ENCODE measurements around the gene ZYG11B. TPM values are rescaled to one million over a fixed set of nuclear protein-coding genes. Genes with fewer than 3 reads are reported as not detected.
"Not testable (repeated sequence)": the region's sequence is repeated elsewhere in the genome, so short reads cannot be mapped to it uniquely, and the experiment has no call there.

Gene ZYG11B
- total and polyA plus RNA-seq, 8 donors, result 23.3 to 34.6 (median 28.4) TPM

DNA sequence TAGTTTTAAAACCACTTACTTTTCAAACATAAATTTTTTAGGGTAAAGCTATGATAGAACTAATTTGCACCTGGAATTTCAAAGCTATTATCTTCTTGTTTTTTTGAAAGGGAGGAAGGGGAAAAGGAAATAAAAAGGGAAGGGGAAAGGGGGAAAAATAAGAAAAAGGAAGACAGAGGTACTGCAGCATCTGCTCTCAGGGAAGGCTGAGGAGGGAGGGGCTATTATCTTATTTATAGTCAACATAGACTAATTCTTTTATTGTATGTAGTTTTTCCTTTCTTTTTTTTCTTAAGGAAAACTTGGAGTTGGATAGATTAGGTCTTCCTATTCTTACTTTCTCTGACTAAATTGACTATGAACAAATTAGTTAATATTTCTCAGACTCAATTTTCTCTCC lies 74.8 kb downstream of the ZYG11B start:
- no peak overlapping the region for H3K27ac ChIP-seq
- no peaks in the 10 kb centered on the region for H3K9me3 ChIP-seq
- DNase-seq, result no peak
- no peak overlapping the region for H3K4me3 ChIP-seq
- H3K4me1 ChIP-seq, result no peaks in the 10 kb centered on the region
- intact Hi-C loops (cut with DNase I), result no loop called here
- ATAC-seq, result no peak
- H3K36me3 ChIP-seq, result peaks cover 0 to 51% of the 10 kb centered on the region in 2 donors
- H3K27me3 ChIP-seq, result no peaks in the 10 kb centered on the region
- TF ChIP-seq, protein P1, sequence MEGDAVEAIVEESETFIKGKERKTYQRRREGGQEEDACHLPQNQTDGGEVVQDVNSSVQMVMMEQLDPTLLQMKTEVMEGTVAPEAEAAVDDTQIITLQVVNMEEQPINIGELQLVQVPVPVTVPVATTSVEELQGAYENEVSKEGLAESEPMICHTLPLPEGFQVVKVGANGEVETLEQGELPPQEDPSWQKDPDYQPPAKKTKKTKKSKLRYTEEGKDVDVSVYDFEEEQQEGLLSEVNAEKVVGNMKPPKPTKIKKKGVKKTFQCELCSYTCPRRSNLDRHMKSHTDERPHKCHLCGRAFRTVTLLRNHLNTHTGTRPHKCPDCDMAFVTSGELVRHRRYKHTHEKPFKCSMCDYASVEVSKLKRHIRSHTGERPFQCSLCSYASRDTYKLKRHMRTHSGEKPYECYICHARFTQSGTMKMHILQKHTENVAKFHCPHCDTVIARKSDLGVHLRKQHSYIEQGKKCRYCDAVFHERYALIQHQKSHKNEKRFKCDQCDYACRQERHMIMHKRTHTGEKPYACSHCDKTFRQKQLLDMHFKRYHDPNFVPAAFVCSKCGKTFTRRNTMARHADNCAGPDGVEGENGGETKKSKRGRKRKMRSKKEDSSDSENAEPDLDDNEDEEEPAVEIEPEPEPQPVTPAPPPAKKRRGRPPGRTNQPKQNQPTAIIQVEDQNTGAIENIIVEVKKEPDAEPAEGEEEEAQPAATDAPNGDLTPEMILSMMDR (IDR thresholded peaks at IDR 0.05), result no peak

DNA sequence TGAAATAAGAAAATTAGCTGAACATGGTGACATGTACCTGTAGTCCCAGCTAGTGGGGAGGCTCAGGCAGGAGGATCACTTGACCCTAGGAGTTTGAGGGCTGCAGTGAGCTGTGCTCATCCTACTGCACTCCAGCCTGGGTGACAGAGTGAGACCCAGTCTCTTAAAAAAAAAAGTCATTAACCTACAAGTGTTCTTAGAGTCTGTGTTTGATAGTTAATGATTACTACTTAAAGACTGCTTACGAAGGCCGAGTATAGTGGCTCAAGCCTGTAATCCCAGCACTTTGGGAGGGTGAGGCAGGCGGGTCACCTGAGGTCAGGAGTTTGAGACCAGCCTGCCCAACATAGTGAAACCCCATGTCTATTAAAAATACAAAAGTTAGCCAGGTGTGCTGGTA lies 77.8 kb downstream of the ZYG11B start:
- H3K4me1 ChIP-seq; H3K4me3 ChIP-seq; H3K9me3 ChIP-seq; intact Hi-C loops (cut with DNase I); H3K27me3 ChIP-seq; H3K27ac ChIP-seq; DNase-seq: not testable (repeated sequence)
- H3K36me3 ChIP-seq, result peaks cover 0 to 49% of the 10 kb centered on the region in 2 donors
- ATAC-seq, result peak; percentile 54

DNA sequence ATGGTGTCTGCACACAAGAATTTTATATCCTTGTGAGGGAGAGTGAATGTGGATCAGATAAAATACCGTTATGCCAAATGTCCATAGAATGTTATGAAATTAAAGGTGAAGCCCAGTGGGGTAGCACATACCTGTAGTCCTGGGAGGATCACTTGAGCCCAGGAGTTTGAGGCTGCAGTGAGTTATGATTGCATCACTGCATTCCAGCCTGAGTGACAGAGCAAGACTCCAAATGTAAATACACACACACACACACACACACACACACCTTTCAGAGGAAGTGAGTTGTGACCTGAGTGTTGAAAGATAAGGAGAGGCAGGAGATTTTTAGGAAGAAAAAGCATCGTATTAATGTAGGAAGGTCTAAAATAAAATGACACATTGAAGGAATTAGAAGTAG lies 88.2 kb downstream of the ZYG11B start:
- Histone ChIP-seq H3K27ac (no peak overlapping the region), H3K27me3 (no peaks in the 10 kb centered on the region), H3K4me3 (no peak overlapping the region), H3K4me1 (no peaks in the 10 kb centered on the region), H3K9me3 (no peaks in the 10 kb centered on the region), H3K36me3 (peaks cover 0 to 91% of the 10 kb centered on the region in 2 donors)
- intact Hi-C loops (cut with DNase I), result no loop called here
- ATAC-seq (peak; percentile 92), DNase-seq (peak in 1 of 4 donors; percentile 16)
- TF ChIP-seq, protein P1 (IDR thresholded peaks at IDR 0.05), result no peak

DNA sequence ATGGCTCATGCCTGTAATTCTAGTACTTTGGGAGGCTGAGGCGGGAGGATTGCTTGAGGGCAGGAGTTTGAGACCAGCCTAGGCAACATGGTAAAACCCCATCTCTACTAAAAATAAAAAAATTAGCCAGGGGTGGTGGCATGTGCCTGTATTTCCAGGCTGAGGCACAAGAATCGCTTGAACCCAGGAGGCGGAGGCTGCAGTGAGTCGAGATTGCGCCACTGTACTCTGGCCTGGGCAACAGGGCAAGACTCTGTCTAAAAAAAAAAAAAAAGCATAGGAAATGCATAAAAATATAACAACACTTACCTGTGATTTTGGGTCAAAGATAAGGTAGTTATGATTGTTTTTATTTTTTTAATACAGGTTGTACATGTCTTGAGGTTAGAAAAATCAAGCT lies 94.6 kb downstream of the ZYG11B start:
- H3K4me3 ChIP-seq; H3K9me3 ChIP-seq; intact Hi-C loops (cut with DNase I); H3K27ac ChIP-seq; ATAC-seq; DNase-seq; H3K4me1 ChIP-seq; H3K27me3 ChIP-seq: not testable (repeated sequence)
- H3K36me3 ChIP-seq, result peaks cover 0 to 61% of the 10 kb centered on the region in 2 donors

DNA sequence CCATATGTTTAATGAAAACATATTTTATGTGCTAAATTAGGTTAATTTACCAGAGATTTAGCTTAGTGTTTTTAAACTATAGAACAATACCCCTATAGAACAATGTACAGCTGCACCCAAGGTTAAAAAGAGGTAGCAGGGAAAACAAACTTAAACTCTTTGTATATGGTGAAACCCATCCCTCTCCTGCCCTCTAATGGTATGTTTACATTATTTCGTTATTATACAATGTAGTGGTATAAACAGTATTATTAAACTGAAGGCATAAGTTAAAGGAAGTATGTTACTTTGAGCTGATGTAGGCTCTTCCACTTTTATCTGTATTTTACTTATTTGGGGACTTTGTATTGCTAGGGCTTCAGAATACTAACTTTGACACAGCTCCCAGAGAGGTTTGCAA lies 99.6 kb downstream of the ZYG11B start:
- H3K4me3 ChIP-seq, result no peak overlapping the region
- DNase-seq, result peak in 1 of 4 donors; percentile 4
- TF ChIP-seq, protein P1 (IDR thresholded peaks at IDR 0.05), result no peak

DNA sequence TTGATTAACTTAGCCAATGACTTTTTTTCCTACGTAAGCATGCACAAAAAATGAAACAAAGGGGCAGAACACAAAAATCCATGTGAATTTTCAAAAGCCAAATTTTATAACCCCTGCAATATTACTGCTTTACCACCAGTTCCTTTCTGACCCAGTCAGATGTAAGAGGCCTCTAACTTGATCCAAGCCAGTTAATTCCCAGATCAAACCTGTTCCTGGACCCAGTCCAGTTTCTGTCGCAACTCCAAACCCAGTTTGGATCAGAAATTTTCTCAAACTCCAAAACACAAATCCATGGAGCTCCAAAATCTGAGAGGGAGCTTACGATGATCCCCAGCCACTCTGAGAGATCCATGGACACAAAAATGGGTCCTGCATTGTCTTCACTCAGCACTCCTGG lies 108.5 kb downstream of the ZYG11B start:
- H3K4me3 ChIP-seq, result no peak overlapping the region
- intact Hi-C loops (cut with DNase I), result no loop called here
- no peak overlapping the region for H3K27ac ChIP-seq
- DNase-seq (no peak), ATAC-seq (no peak)
- no peaks in the 10 kb centered on the region for H3K36me3 ChIP-seq
- TF ChIP-seq, protein P1 (IDR thresholded peaks at IDR 0.05), result no peak
- no peaks in the 10 kb centered on the region for H3K4me1 ChIP-seq
- H3K27me3 ChIP-seq, result peaks cover 0 to 6% of the 10 kb centered on the region in 2 donors
- no peaks in the 10 kb centered on the region for H3K9me3 ChIP-seq

More for the DNA sequence above, 99.6 kb downstream of the ZYG11B start:
- Histone ChIP-seq H3K36me3 (peaks cover 0 to 14% of the 10 kb centered on the region in 2 donors), H3K9me3 (no peaks in the 10 kb centered on the region), H3K27ac (no peak overlapping the region), H3K4me1 (no peaks in the 10 kb centered on the region), H3K27me3 (no peaks in the 10 kb centered on the region)
- intact Hi-C loops (cut with DNase I), result no loop called here
- ATAC-seq, result no peak
